Mesendoderm (in vitro differentiated cells): ENCODE measurements around the gene TMEM217.
A peak's percentile ranks its signal among the peaks of the same experiment; 100 is the strongest.

ENCODE experiments used
- DNase-seq: peaks from one replicate; pipeline ENCODE4 v3.0.0; 2013
- H2AK5ac ChIP-seq: 2 replicates; pipeline ENCODE4 v1.6.1; 2013; ENCODE audit warnings: low read length, inconsistent platforms
- H2BK120ac ChIP-seq: 2 replicates; pipeline ENCODE4 v1.6.1; 2013; ENCODE audit warnings: low read depth, mild to moderate bottlenecking, low read length, moderate library complexity, mixed read lengths
- H2BK15ac ChIP-seq: replicated peaks from 2 replicates; pipeline ENCODE4 v1.6.1; 2013; ENCODE audit warnings: low read depth, mild to moderate bottlenecking, moderate library complexity
- H2BK5ac ChIP-seq: 2 replicates; pipeline ENCODE4 v1.6.1; 2013; ENCODE audit warnings: low read length, inconsistent platforms
- H3K18ac ChIP-seq: 2 replicates; pipeline ENCODE4 v1.6.1; 2013; ENCODE audit warnings: mild to moderate bottlenecking, low read length, mixed read lengths
- H3K23ac ChIP-seq: one replicate; pipeline ENCODE4 v1.6.1; 2013; ENCODE audit warnings: low read length
- H3K27ac ChIP-seq: 2 replicates; pipeline ENCODE4 v1.5.1; 2013; ENCODE audit warnings: low read depth, mild to moderate bottlenecking, inconsistent platforms, low read length, moderate library complexity
- H3K27me3 ChIP-seq: 2 replicates; pipeline ENCODE4 v1.6.1; 2013; ENCODE audit warnings: low read length, control low read depth, mild to moderate bottlenecking, inconsistent platforms; ENCODE audit not compliant: insufficient read depth, poor library complexity
- H3K36me3 ChIP-seq: 2 replicates; pipeline ENCODE4 v1.6.1; 2013; ENCODE audit warnings: low read length, inconsistent platforms; ENCODE audit not compliant: control insufficient read depth, insufficient read depth
- H3K4ac ChIP-seq: one replicate; pipeline ENCODE4 v1.6.1; 2013; ENCODE audit warnings: low read depth, mild to moderate bottlenecking, low read length, moderate library complexity
- H3K4me1 ChIP-seq: 2 replicates; pipeline ENCODE4 v1.6.1; 2013; ENCODE audit warnings: low read depth, low read length, inconsistent platforms; ENCODE audit not compliant: control insufficient read depth
- H3K4me2 ChIP-seq: 2 replicates; pipeline ENCODE4 v1.6.1; 2013; ENCODE audit warnings: low read length
- H3K4me3 ChIP-seq: 2 replicates; pipeline ENCODE4 v1.5.1; 2013; ENCODE audit warnings: mild to moderate bottlenecking, low read length
- H3K56ac ChIP-seq: one replicate; pipeline ENCODE4 v1.6.1; 2013; ENCODE audit warnings: low read length
- H3K79me1 ChIP-seq: 2 replicates; pipeline ENCODE4 v1.6.1; 2013; ENCODE audit warnings: low read length, inconsistent platforms
- H3K79me2 ChIP-seq: 2 replicates; pipeline ENCODE4 v1.6.1; 2013; ENCODE audit warnings: mild to moderate bottlenecking, low read length; ENCODE audit not compliant: control insufficient read depth, insufficient read depth
- H3K9ac ChIP-seq: 2 replicates; pipeline ENCODE4 v1.6.1; 2013; ENCODE audit warnings: low read length, inconsistent platforms
- H4K5ac ChIP-seq: one replicate; pipeline ENCODE4 v1.6.1; 2013; ENCODE audit warnings: low read length
- H4K8ac ChIP-seq: one replicate; pipeline ENCODE4 v1.6.1; 2013; ENCODE audit warnings: low read depth, mild to moderate bottlenecking, control low read depth, low read length, moderate library complexity
- WGBS: extraction: QIAGEN DNeasy Blood & Tissue Kit; methylation state at CpG from one replicate; pipeline ENCODE4 v1.1.7; 2013; ENCODE audit warnings: low lambda C conversion rate, missing lambda C conversion rate; ENCODE audit not compliant: insufficient coverage; ENCODE audit errors: extremely low coverage; 5-methylcytosine and 5-hydroxymethylcytosine counted together

The TMEM217 gene

GRCh38 chr6:37177935-37178517 lies 79.9 kb downstream of the TMEM217 start:
- Histone ChIP-seq H3K4ac (no peak overlapping the region), H2BK5ac (no peak overlapping the region), H3K56ac (no peak overlapping the region), H4K5ac (no peak overlapping the region), H3K9ac (no peak overlapping the region), H3K36me3 (peaks cover 16% of the 10 kb centered on the region), H3K18ac (no peak overlapping the region), H3K4me3 (no peak overlapping the region), H2BK15ac (no peak overlapping the region), H2AK5ac (no peak overlapping the region), H3K79me1 (peaks cover 8% of the 10 kb centered on the region), H3K4me1 (no peaks in the 10 kb centered on the region), H2BK120ac (no peak overlapping the region), H3K27me3 (no peaks in the 10 kb centered on the region), H3K23ac (no peak overlapping the region), H3K79me2 (peaks cover 15% of the 10 kb centered on the region), H3K4me2 (no peak overlapping the region), H4K8ac (no peak overlapping the region), H3K27ac (no peak overlapping the region)
- no peak for DNase-seq
- no CpG with 5 or more reads among the region's 8 CpGs for WGBS

- H3K27ac ChIP-seq, result no peak overlapping the region
- H3K4me2 ChIP-seq, result no peak overlapping the region
- H4K5ac ChIP-seq, result no peak overlapping the region
- H3K27me3 ChIP-seq, result no peaks in the 10 kb centered on the region
- no peak overlapping the region for H3K56ac ChIP-seq
- no peak overlapping the region for H4K8ac ChIP-seq
- no peak overlapping the region for H2BK120ac ChIP-seq
- no peak overlapping the region for H3K18ac ChIP-seq
- H3K79me2 ChIP-seq, result peaks cover 22% of the 10 kb centered on the region
- peak; percentile 12 for DNase-seq
- WGBS, result no CpG with 5 or more reads among the region's 10 CpGs
- H3K79me1 ChIP-seq, result peaks cover 12% of the 10 kb centered on the region
- H2BK15ac ChIP-seq, result no peak overlapping the region
- H3K4me1 ChIP-seq, result no peaks in the 10 kb centered on the region
- H3K4me3 ChIP-seq, result no peak overlapping the region
- H2BK5ac ChIP-seq, result no peak overlapping the region
- peaks cover 23% of the 10 kb centered on the region for H3K36me3 ChIP-seq
- no peak overlapping the region for H3K4ac ChIP-seq
- H2AK5ac ChIP-seq, result no peak overlapping the region
- H3K23ac ChIP-seq, result no peak overlapping the region
- no peak overlapping the region for H3K9ac ChIP-seq
Observed at GRCh38 chr6:37177077-37177934, 80.6 kb downstream of the TMEM217 start.

DNA sequence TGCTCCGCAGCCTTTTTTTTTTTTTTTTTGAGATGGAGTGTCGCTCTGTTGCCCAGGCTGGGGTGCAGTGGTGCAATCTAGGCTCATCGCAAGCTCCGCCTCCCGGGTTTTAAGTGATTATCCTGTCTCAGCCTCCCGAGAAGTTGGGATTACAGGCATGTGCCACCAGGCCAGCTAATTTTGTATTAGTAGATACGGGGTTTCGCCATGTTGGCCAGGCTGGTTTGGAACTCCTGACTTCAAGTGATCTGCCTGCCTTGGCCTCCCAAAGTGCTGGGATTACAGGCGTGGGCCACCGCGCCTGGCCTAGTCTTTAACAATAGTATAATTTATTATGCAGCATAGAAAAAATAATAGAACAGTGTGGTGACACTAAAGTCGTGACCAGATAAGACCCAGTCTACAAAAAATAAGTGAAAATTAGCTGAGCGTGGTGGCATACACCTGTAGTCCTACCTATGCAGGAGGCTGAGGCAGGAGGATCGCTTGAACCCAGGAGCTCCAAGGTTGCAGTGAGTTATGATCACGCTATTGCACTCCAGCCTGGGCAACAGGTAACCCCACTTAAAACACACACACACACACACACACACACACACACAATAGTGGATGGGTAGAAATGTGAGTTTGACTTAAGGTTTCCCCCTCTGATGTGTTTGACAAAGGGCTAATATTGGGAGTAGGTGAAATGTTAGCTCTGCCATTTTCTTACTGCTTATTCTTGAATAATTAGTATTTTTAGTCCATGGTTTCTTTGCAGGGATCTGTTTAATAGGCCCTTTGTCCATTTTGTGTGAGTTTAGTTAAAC lies 81.5 kb downstream of the TMEM217 start:
- DNase-seq, result peak; percentile 47
- no peak overlapping the region for H3K27ac ChIP-seq
- no peak overlapping the region for H3K4ac ChIP-seq
- H3K36me3 ChIP-seq, result peaks cover 23% of the 10 kb centered on the region
- H3K4me1 ChIP-seq, result no peaks in the 10 kb centered on the region
- H3K79me1 ChIP-seq, result peaks cover 13% of the 10 kb centered on the region
- peaks cover 29% of the 10 kb centered on the region for H3K79me2 ChIP-seq
- no peak overlapping the region for H2BK120ac ChIP-seq
- no peak overlapping the region for H2BK15ac ChIP-seq
- no peak overlapping the region for H3K4me3 ChIP-seq
- H3K9ac ChIP-seq, result no peak overlapping the region
- no peak overlapping the region for H2BK5ac ChIP-seq
- H3K18ac ChIP-seq, result no peak overlapping the region
- no peak overlapping the region for H2AK5ac ChIP-seq
- H3K23ac ChIP-seq, result no peak overlapping the region
- no peak overlapping the region for H4K5ac ChIP-seq
- no peaks in the 10 kb centered on the region for H3K27me3 ChIP-seq
- no peak overlapping the region for H3K4me2 ChIP-seq
- no CpG with 5 or more reads among the region's 15 CpGs for WGBS
- no peak overlapping the region for H4K8ac ChIP-seq
- no peak overlapping the region for H3K56ac ChIP-seq

GRCh38 chr6:37175332-37176267 lies 82.3 kb downstream of the TMEM217 start:
- no peak overlapping the region for H3K4me3 ChIP-seq
- no peak overlapping the region for H3K4me2 ChIP-seq
- H2BK120ac ChIP-seq, result no peak overlapping the region
- H3K36me3 ChIP-seq, result peaks cover 23% of the 10 kb centered on the region
- H3K27me3 ChIP-seq, result no peaks in the 10 kb centered on the region
- no peak overlapping the region for H3K9ac ChIP-seq
- WGBS, result no CpG with 5 or more reads among the region's 18 CpGs
- no peaks in the 10 kb centered on the region for H3K4me1 ChIP-seq
- H3K23ac ChIP-seq, result no peak overlapping the region
- H2BK15ac ChIP-seq, result no peak overlapping the region
- H3K79me2 ChIP-seq, result peaks cover 38% of the 10 kb centered on the region
- no peak overlapping the region for H4K5ac ChIP-seq
- no peak overlapping the region for H3K56ac ChIP-seq
- no peak overlapping the region for H3K18ac ChIP-seq
- no peak overlapping the region for H3K27ac ChIP-seq
- H3K79me1 ChIP-seq, result peaks cover 13% of the 10 kb centered on the region
- no peak overlapping the region for H2BK5ac ChIP-seq
- H4K8ac ChIP-seq, result no peak overlapping the region
- no peak overlapping the region for H3K4ac ChIP-seq
- DNase-seq, result no peak
- no peak overlapping the region for H2AK5ac ChIP-seq

GRCh38 chr6:37174515-37175331 lies 83.2 kb downstream of the TMEM217 start:
- H3K9ac ChIP-seq, result no peak overlapping the region
- H3K27me3 ChIP-seq, result no peaks in the 10 kb centered on the region
- H4K8ac ChIP-seq, result no peak overlapping the region
- H3K79me1 ChIP-seq, result peaks cover 13% of the 10 kb centered on the region
- no peak overlapping the region for H2BK120ac ChIP-seq
- H3K4me2 ChIP-seq, result no peak overlapping the region
- no peak overlapping the region for H3K4ac ChIP-seq
- no peak overlapping the region for H2BK15ac ChIP-seq
- H3K18ac ChIP-seq, result no peak overlapping the region
- no peak overlapping the region for H4K5ac ChIP-seq
- H3K79me2 ChIP-seq, result peaks cover 43% of the 10 kb centered on the region
- H3K36me3 ChIP-seq, result peaks cover 23% of the 10 kb centered on the region
- DNase-seq, result no peak
- no peak overlapping the region for H3K23ac ChIP-seq
- H3K4me1 ChIP-seq, result no peaks in the 10 kb centered on the region
- H3K56ac ChIP-seq, result no peak overlapping the region
- no peak overlapping the region for H2BK5ac ChIP-seq
- H3K4me3 ChIP-seq, result no peak overlapping the region
- WGBS, result no CpG with 5 or more reads among the region's 10 CpGs
- H2AK5ac ChIP-seq, result no peak overlapping the region
- peak overlapping the region; percentile 41 for H3K27ac ChIP-seq
